HG02943 (cell line): ENCODE measurements around the gene IVD.
A peak's percentile ranks its signal among the peaks of the same experiment; 100 is the strongest.

Experiments used
- ATAC-seq: cut with Tn5 transposase; IDR thresholded peaks from one replicate; pipeline ENCODE4 v1.9.1; 2021; ENCODE audit warnings: mild to moderate bottlenecking, low read depth, moderate library complexity; ENCODE audit not compliant: unreplicated experiment

IVD gene

DNA sequence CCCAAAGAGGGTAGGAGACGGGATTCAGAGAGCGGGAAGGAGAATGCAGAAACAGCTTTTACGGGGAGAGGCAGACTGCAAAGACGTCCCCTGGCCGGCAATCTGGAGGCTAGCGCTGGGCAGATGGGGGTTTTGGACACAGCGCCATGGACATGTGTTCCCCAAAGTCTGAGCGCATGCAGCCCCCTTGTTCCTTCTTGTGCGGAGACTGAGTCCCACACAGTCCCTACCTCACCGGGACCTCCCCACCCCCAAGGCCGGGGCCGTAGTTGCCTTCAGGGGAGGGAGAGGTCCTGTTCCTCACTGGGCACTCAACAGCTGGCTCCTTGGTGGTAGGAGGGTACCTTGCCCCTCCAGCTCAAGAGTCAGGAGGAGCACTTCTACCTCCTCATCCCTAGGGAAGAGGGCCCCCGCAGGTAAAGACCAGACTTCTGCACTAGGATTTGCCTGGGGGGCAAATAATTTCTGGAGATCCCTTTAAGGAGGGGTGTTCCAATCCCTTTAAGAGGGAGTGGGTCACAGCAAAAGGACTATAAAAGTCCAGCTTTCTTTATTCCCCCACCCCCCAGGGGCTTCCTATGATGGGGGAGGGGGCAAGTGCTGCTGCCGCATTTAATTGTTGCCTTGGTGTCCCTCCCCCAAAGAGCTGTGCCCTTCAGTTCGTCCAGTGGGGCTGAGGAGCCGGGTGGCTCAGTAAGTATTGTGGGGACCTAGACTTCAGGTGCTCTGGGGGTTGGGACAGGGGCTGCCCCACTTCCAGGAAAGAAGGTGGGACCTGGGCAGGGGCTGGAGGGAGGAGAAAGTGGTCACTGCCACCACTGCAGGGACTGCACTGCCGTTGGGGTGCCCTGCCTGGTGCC is 31.5 kb downstream of the IVD start:
- ATAC-seq: no peak

DNA sequence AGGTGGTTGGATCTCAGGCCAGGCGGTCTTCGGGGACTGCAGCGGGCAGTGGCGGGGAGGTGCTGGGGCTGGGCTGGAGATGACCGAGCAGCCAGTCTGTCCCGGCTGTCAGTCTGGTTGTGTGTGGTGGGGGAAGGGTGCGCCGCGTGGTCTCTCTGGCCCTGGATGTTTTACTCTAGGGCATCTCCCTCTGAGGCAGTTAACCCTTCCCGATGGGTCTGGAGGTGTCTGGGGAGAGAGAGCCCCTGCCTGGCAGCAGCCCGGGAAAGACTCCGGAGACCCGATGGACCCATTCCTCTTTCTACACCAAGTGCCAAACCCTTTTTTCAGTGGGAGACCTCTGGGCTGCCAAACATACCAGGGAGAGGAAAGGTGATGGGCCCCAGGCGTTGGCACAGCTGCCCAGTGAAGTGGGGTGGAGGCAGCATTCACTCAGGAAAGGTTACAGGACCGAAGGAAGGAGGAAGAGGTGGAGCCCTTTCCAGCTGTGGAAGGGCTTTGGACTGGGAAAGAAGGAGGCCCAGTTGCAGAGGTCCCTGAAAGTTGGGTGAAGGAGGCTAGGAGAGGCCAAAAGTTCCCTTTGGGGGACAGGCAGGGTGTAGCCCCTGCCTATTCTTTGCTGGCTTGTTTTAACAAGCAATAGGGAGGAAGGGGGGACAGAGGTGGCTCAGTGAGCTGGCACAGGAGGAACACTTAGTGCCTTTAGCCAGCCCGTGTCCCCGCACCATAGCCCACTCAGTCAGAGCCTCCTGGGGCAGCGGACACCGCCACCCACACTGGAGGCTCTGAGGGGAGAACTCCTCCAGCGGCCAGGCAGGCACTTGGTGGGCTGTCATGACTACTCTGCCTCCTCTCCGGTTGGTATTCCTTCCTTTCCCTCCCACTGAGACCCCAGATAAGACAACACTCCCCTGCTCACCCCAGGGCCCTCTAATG is 32.4 kb downstream of the IVD start:
- ATAC-seq: no peak

DNA sequence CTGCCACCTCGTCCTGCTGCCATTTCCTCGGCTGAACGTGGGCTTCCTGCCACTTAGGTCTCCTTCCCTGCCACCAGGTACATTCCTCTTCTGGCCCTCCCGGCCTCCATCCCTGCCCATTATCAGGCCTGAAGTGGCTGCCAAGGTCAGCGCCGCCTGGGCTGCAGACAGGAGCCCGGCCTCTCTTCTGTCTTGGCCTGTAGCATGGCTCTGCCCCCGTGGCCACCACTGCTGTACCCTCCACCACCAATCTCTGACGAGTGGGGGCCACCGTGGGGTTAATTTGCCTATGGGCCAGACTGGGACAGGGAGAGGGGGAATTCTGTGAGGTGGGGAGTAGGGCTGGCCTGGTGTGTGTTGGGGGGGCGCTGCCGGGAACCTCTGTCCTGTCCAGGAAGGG is 33.1 kb downstream of the IVD start:
- no peak for ATAC-seq

GRCh38 chr15:40439461-40439959 is 33.9 kb downstream of the IVD start:
- no peak for ATAC-seq

DNA sequence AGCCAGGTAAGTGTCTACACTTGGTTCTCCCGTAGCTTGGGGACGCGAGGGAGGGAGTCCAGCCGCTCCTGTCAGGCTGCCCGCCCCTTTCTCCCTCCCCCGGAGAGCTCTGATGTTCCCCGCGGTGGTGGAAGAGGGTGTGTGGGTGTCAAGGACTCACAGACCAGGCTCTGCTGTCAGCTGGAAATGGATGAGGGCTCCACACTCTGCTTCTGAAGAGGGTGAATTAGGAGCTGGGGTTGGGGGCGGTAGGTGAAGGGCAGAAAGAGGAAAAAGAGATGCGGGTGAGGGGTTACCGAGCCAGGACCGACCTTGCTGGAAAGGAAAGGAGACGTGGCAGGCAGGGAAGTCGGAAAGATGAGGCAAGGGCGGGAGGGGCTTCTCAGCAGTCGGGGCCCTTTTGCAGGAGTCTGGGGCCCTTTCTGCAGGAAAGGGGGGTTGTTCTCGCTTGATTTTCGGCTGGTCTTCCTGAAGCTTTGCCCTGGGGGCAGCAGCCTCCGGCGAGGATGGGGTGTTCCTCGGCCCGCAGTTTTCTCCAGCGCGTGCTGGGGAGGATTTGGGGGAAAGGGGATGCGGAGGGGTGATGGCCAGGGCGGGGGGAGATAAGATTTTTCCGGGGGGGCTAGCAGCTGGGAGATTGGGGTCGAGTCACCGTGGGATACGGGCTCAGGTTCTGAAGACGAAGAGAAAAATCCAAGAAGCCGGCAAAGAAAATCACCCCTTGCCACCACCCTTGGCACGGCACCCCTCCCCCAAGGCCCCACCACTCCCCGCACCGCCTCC is 34.6 kb downstream of the IVD start:
- no peak for ATAC-seq

DNA sequence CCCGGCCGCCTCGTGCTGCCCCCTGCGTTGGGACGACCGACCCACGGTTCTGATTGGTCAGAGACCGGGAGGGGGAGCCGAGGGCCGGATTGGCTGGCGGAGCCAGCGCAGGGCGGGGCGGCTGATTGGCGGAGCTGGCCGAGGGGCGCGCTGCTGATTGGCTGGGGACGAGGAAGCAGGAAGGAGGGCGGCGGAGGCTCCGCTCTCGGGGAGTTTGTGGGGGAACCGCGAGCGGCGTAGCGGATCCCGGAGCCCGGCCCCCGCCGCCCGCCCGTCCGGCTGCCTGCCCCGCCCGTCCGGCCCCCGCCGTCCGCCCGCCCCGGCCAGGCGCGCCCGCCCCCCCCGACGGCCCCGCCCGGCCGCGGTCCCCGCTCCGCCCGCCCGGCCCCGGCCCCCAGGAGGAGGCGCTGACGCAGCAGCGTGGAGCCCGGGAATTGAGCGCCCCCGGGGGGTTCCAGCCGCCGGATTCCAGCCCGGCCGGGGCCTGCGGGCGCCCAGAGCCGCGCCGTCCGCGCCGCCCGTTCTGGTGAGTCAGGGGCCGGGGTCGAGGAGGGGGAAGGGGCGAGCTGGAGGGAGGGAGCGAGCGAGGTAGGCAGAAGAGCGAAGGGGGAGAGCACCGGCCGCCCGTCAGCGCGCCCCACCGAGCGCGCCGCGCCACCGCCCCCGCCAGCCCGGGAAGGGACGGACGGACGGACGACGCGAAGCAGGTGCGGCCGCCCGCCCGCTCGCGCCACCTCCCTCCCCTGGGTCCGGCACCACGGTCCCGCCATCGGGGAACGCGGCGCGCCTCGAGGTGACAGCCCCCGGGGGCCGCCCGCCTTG is 35.4 kb downstream of the IVD start, which contains the start of gene BAHD1:
TSS of gene BAHD1 (plus strand) at position 211 of the 822 bp plus-strand sequence. CDS start 17,512 bp downstream, outside the sequence.
- ATAC-seq: peak; percentile 88

- ATAC-seq: no peak
These were observed 36.3 kb downstream of the IVD start for GRCh38 chr15:40441565-40442531.

- no peak for ATAC-seq
These were observed 37.7 kb downstream of the IVD start for GRCh38 chr15:40443255-40443654.

DNA sequence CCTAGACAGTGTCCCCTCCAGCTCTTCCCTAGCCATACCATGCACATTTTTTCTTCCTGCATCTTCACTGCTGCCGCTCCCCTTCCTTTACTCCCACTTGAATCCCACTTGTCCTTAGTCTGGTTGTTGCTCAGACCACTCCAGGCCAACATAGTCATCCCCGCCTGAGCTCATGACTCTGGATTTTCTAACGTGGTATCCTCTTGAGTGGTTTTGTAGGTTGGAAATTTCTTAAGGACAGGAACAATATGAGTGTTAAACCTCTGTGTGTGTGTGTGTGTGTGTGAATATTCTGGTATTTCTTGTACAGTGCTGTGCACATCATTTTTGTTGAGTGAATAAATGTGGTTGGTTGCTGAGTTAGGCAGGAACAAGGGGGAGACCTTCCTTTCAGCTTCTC is 38.3 kb downstream of the IVD start:
- ATAC-seq: no peak

GRCh38 chr15:40444736-40445135 is 39.1 kb downstream of the IVD start:
- ATAC-seq: no peak

DNA sequence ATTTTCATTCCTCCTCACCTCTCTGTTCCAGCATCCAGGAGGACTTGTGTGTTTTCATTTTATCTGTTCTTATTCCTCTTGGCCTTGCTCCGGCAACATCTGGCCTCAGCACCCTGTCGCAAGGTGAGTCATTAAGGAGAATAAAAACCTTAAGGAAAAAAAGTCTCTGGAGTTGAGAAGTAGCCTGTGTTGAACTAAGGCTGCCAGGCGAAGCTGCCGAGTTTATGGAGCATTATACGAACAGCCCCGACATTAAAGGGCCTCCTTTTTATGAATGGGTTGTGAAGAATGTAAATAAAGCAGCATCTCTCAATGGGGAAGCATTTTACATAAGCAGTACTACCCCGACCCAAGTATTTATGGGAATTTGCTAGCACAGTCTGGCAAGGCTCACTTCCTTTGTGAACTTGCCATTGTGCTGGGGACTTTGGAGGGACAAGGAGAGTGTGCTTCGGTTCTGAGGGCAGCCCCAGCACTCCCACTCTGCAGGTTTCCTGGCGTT is 39.9 kb downstream of the IVD start:
- ATAC-seq: no peak

DNA sequence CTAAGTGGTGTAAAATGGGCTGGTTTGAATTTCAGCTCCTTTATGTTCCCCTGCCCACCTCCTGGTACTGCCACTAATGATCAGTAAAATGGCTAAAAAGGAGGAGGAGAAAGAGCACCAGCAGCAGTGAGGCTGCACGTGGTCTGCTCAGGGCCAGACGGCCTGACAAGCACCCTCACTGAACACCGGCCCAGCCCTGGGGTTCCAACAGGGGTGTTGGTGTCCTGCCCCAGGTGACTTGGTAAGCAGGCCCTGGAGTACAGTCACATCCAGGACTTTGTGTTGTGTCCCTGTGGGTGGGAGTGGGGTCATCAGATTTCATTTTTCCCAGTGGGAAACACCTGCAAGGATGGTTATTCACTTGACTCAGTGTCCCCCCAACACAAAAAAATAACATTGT is 40.5 kb downstream of the IVD start:
- no peak for ATAC-seq

- ATAC-seq: no peak
These were observed 42.8 kb downstream of the IVD start for GRCh38 chr15:40448354-40448753.

- ATAC-seq: no peak
These were observed 43.7 kb downstream of the IVD start for GRCh38 chr15:40449275-40449674.

DNA sequence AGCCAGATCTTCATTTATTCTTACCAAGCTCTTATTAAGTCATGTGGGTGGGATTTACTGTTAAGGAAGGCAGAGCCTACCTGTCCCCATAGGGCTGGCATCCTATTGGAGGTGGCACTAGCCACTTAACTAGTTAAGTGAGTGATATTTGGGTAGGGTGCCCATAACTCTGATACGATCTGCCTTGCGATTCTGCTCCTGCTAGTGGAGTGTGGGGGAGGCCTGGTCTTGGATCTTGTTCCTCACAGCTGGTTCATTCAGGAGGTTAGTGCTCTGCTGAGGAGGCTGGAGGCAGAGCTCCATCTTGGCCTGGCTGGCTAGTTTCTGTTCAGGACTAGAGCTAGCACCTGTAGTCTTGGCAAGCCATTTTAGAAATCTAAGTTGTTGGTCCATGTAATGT is 44.5 kb downstream of the IVD start:
- no peak for ATAC-seq

DNA sequence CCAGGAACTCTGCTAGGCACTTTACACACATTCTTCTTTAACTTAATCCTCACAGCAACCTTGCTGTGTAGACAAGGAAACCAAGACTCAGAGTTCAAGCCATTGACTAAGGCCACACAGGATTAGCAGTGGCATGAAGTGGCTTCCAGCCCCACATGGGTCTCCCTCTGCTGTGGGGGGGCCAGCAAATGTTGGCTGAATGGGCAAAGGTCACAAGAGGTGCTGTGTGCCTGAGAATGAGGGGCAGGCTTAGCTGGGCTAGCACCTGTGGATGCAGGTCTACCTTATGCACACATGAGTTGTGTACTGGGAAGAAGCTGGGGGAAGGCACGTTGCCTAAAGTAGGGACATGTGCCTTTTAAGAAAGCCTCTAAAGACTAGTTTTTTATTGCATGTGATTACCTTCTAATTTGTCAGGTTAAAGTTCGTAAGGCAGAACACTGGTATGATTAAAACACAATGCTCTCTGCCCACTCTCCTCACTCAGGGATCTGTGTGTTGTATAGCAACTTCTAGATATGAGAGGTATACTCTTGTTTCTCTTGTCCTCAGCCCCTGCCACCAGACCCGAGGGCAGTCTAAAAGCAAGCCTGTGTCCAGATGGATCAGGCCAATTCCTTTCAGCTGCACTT is 46.0 kb downstream of the IVD start:
- no peak for ATAC-seq

DNA sequence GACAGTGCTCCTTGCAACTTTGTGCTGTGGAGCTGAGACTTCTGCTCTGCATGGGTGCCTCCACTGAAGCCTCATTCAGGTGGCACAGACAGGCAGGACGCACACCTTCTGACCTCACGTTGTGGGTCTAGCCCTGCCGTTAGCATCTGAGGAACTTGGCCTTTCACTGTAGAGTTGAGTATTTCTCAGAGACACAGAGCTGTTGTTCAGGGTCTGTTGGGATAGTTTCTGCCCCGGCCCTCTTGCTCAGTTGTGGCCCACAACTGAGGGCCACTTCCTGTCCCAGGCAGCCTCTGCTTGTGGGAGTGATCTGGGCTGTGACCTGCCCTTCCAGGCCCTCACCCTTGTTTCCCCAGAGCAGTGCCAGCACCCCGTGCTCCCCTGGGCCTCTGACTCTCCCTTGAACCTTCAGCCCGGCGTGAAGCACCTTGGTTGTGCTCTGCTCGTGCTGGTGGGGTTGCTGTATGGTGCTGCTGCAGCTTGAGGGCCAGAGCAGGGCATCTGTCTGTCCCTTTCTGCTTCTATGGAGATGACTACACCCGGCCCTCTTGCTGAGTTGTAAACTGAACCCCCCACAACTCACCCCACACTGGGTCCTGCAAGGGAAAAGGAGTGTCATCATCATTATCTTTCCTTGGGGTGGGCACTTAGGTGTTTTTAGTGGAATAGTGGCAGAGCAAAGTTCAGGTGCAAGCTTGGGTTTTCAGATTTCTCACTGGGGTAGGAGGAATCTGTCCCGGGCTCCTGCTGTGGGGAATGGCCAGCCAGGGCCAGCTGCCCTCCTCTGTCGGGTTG is 46.9 kb downstream of the IVD start:
- ATAC-seq: peak; percentile 67
